ENCODE results near the gene ITGA5. TPM values are rescaled to one million over a fixed set of nuclear protein-coding genes. Genes with fewer than 3 reads are reported as not detected.

Gene ITGA5
- total RNA-seq, 6 experiments from 2014 or later = 261 to 355 (median 329) TPM

- H3K27ac Mint-ChIP-seq = no peak overlapping the region; the same call in none of the 2 replicates
- DNase-seq = peak; percentile 56
- peak overlapping the region; percentile 49; the same call in 1 of the 2 replicates for H3K4me3 Mint-ChIP-seq
- H3K9me3 Mint-ChIP-seq = no peaks in the 10 kb centered on the region
- H3K4me1 Mint-ChIP-seq (ENCODE audit: low read depth) = peaks cover 5% of the 10 kb centered on the region; the same call in 1 of the 2 replicates
- H3K27me3 Mint-ChIP-seq (ENCODE audit: insufficient read depth) = peaks cover 7% of the 10 kb centered on the region
- TF ChIP-seq CTCF (IDR thresholded peaks at IDR 0.05) = peak; percentile 91
- no peaks in the 10 kb centered on the region for H3K36me3 Mint-ChIP-seq (ENCODE audit: low read depth)
Observed at GRCh38 chr12:54360717-54361456, 58.2 kb downstream of the ITGA5 start.

GRCh38 chr12:54359762-54360351, 59.2 kb downstream of the ITGA5 start:
- Mint-ChIP-seq H3K27me3 (ENCODE audit: insufficient read depth) (peaks cover 7% of the 10 kb centered on the region), H3K4me1 (ENCODE audit: low read depth) (peaks cover 9% of the 10 kb centered on the region; the same call in 1 of the 2 replicates), H3K36me3 (ENCODE audit: low read depth) (no peaks in the 10 kb centered on the region), H3K27ac (no peak overlapping the region; the same call in none of the 2 replicates), H3K4me3 (0 out of 2 replicates have a peak overlapping the region, but pooled peaks have one; percentile 49), H3K9me3 (no peaks in the 10 kb centered on the region)
- DNase-seq = no peak
- TF ChIP-seq CTCF (IDR thresholded peaks at IDR 0.05) = no peak

GRCh38 chr12:54358945-54359761, 59.9 kb downstream of the ITGA5 start:
- H3K9me3 Mint-ChIP-seq = no peaks in the 10 kb centered on the region
- H3K4me1 Mint-ChIP-seq (ENCODE audit: low read depth) = peaks cover 7% of the 10 kb centered on the region; the same call in 1 of the 2 replicates

GRCh38 chr12:54358191-54358944, 60.7 kb downstream of the ITGA5 start:
- Mint-ChIP-seq H3K36me3 (ENCODE audit: low read depth) (no peaks in the 10 kb centered on the region), H3K9me3 (no peaks in the 10 kb centered on the region), H3K27me3 (ENCODE audit: insufficient read depth) (peaks cover 4% of the 10 kb centered on the region), H3K27ac (no peak overlapping the region), H3K4me3 (no peak overlapping the region), H3K4me1 (ENCODE audit: low read depth) (peaks cover 10% of the 10 kb centered on the region)
- TF ChIP-seq CTCF (IDR thresholded peaks at IDR 0.05) = no peak
- DNase-seq = no peak

More at GRCh38 chr12:54358945-54359761, 59.9 kb downstream of the ITGA5 start:
- H3K4me3 Mint-ChIP-seq = no peak overlapping the region
- no peak for TF ChIP-seq CTCF (IDR thresholded peaks at IDR 0.05)
- peaks cover 7% of the 10 kb centered on the region for H3K27me3 Mint-ChIP-seq (ENCODE audit: insufficient read depth)
- peak; percentile 99 for DNase-seq
- no peak overlapping the region for H3K27ac Mint-ChIP-seq
- H3K36me3 Mint-ChIP-seq (ENCODE audit: low read depth) = no peaks in the 10 kb centered on the region
